Neural crest cell (in vitro differentiated cells): ENCODE results near the gene AKT3. TPM values are rescaled to one million over a fixed set of nuclear protein-coding genes. Genes with fewer than 3 reads are reported as not detected.
"Not testable (repeated sequence)": the region's sequence is repeated elsewhere in the genome, so short reads cannot be mapped to it uniquely, and the experiment has no call there.

Experiments used
- DNase-seq: peaks from one replicate; pipeline ENCODE4 v3.0.0; 2021; ENCODE audit warnings: low read depth, mixed read lengths, low spot score
- H3K27ac Mint-ChIP-seq: one replicate; pipeline ENCODE4 v1.8.0; 2021; ENCODE audit warnings: mild to moderate bottlenecking, mixed read lengths; ENCODE audit not compliant: unreplicated experiment
- H3K27me3 Mint-ChIP-seq: 2 replicates; pipeline ENCODE4 v1.8.0; 2021; ENCODE audit warnings: low read depth, mild to moderate bottlenecking, mixed read lengths
- H3K36me3 Mint-ChIP-seq: 2 replicates; pipeline ENCODE4 v1.8.0; 2021; ENCODE audit warnings: low read depth, mild to moderate bottlenecking, mixed read lengths
- H3K4me1 Mint-ChIP-seq: 2 replicates; pipeline ENCODE4 v1.8.0; 2021; ENCODE audit warnings: mixed read lengths
- H3K4me3 Mint-ChIP-seq: one replicate; pipeline ENCODE4 v1.8.0; 2021; ENCODE audit warnings: mild to moderate bottlenecking, mixed read lengths
- H3K9me3 Mint-ChIP-seq: 2 replicates; pipeline ENCODE4 v1.8.0; 2021; ENCODE audit warnings: mixed read lengths
- total RNA-seq: library from RNA; stranded (reverse); gene quantifications from 2 replicates; pipeline ENCODE4 v1.2.1, GENCODE V29; 2021
- TF ChIP-seq, protein P1 (sequence below): fragments of 200-600 bp; sonication (generic); conservative IDR thresholded peaks from 2 replicates; pipeline ENCODE4 v1.5.0; 2021; ENCODE audit warnings: antibody characterized with exemption, mild to moderate bottlenecking

The AKT3 gene
- total RNA-seq, 1 donor from 2014 or later: 38.2 TPM

DNA sequence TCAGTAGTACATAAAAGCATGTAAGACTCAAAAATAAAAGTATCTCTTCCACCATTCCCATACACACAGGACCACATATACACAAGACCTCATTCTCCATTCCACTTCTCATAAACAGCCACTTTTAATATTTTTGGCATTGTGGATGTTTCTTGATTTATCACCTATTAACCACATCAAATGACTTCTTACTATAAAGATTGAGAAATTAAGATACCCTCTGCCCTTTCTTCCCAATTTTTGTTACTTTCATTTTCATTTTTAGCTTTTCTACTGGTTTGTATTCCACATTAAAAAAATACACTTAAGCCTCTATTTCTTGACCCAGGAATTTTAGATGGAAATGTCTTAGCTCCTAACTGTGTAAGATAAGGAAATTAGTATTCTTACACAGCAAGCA is 22.8 kb downstream of the AKT3 start:
- Mint-ChIP-seq H3K4me3 (no peak overlapping the region), H3K27ac (no peak overlapping the region), H3K27me3 (no peaks in the 10 kb centered on the region), H3K36me3 (peaks cover 30% of the 10 kb centered on the region), H3K9me3 (peaks cover 8% of the 10 kb centered on the region), H3K4me1 (peaks cover 4% of the 10 kb centered on the region)
- TF ChIP-seq, protein P1, sequence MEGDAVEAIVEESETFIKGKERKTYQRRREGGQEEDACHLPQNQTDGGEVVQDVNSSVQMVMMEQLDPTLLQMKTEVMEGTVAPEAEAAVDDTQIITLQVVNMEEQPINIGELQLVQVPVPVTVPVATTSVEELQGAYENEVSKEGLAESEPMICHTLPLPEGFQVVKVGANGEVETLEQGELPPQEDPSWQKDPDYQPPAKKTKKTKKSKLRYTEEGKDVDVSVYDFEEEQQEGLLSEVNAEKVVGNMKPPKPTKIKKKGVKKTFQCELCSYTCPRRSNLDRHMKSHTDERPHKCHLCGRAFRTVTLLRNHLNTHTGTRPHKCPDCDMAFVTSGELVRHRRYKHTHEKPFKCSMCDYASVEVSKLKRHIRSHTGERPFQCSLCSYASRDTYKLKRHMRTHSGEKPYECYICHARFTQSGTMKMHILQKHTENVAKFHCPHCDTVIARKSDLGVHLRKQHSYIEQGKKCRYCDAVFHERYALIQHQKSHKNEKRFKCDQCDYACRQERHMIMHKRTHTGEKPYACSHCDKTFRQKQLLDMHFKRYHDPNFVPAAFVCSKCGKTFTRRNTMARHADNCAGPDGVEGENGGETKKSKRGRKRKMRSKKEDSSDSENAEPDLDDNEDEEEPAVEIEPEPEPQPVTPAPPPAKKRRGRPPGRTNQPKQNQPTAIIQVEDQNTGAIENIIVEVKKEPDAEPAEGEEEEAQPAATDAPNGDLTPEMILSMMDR: no peak
- DNase-seq: no peak

DNA sequence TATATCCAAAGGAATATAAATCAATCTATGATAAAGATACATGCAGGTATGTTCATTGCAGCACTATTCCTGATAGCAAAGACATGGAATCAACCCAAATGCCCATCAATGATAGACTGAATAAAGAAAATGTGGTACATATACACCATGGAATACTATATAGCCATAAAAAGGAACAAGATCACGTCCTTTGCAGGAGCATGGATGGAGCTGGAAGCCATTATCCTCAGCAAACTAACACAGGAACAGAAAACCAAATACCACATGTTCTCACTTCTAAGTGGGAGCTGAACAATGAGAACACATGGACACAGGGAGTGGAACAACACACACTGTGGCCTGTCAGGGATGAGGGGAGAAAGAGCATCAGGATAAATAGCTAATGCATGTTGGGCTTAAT is 25.1 kb downstream of the AKT3 start:
- H3K27me3 Mint-ChIP-seq, H3K27ac Mint-ChIP-seq, H3K4me1 Mint-ChIP-seq, DNase-seq, H3K4me3 Mint-ChIP-seq: not testable (repeated sequence)
- H3K36me3 Mint-ChIP-seq: peaks cover 50% of the 10 kb centered on the region
- peaks cover 26% of the 10 kb centered on the region for H3K9me3 Mint-ChIP-seq

DNA sequence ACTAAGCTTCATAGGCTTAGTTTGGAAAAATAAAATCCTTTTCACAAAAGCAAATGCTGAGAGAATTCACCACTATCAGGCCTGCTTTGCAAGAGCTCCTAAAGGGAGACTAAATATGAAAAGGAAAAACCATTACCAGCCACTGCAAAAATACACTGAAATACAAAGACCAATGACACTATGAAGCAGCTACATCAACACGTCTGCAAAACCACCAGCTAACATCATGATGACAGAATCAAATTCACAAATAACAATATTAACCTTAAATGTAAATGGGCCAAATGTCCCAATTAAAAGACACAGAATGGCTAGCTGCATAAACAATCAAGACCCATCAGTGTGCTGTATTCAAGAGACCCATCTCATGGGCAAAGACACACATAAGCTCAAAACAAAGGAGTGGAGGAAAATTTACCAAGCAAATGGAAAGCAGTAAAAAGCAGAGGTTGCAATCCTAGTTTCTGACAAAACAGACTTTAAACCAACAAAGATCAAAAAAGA is 28.8 kb downstream of the AKT3 start:
- H3K4me1 Mint-ChIP-seq: peaks cover 4% of the 10 kb centered on the region
- DNase-seq: no peak
- peaks cover 28% of the 10 kb centered on the region for H3K9me3 Mint-ChIP-seq
- no peak overlapping the region for H3K4me3 Mint-ChIP-seq
- TF ChIP-seq, protein P1: no peak
- no peak overlapping the region for H3K27ac Mint-ChIP-seq
- peaks cover 57% of the 10 kb centered on the region for H3K36me3 Mint-ChIP-seq
- H3K27me3 Mint-ChIP-seq: no peaks in the 10 kb centered on the region

DNA sequence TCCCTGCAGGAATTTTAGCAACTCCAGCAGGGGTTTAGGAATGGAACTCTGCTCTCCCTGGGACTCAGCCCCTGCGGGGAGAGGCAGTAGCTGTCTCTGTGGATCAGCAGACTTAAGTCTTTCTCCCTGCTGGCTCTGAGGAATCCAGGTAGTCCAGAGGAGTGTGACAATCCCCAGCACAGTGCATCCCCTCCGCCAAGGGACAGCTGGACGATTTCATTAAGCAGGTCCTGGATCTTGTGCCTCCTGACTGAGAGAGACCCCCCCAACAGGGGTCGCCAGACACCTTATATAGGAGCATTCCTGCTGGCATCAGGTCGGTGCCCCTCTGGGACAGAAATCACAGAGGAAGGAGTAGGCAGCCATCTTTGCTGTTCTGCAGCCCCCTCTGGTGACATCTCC is 30.6 kb downstream of the AKT3 start:
- no peak overlapping the region for H3K27ac Mint-ChIP-seq
- H3K27me3 Mint-ChIP-seq: no peaks in the 10 kb centered on the region
- TF ChIP-seq, protein P1: no peak
- DNase-seq: no peak
- H3K36me3 Mint-ChIP-seq: peaks cover 61% of the 10 kb centered on the region
- H3K4me1 Mint-ChIP-seq: peaks cover 4% of the 10 kb centered on the region
- H3K4me3 Mint-ChIP-seq: no peak overlapping the region
- H3K9me3 Mint-ChIP-seq: peaks cover 32% of the 10 kb centered on the region

DNA sequence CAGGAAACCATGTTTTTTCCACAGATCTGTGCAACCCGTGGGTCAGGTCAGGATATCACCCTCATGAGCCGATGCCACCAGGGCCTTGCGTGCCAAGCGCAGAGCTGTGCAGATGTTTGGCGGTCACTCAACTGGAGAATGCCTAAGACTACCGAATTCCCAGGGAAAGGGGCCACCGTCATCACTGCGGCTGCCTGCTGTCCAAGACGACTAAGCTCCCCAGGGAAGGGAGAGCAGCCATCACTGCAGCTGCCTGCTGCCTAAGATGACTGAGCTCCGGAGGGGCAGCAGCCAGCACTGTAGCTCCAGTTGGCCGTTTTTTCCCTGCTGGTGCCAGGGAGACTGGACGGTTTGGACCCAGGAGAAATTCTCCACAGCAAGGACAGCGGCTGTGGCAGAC is 31.1 kb downstream of the AKT3 start:
- H3K4me1 Mint-ChIP-seq: peaks cover 4% of the 10 kb centered on the region
- no peaks in the 10 kb centered on the region for H3K27me3 Mint-ChIP-seq
- peaks cover 58% of the 10 kb centered on the region for H3K36me3 Mint-ChIP-seq
- H3K27ac Mint-ChIP-seq: no peak overlapping the region
- H3K4me3 Mint-ChIP-seq: no peak overlapping the region
- no peak for DNase-seq
- H3K9me3 Mint-ChIP-seq: peaks cover 33% of the 10 kb centered on the region
- TF ChIP-seq, protein P1: no peak

DNA sequence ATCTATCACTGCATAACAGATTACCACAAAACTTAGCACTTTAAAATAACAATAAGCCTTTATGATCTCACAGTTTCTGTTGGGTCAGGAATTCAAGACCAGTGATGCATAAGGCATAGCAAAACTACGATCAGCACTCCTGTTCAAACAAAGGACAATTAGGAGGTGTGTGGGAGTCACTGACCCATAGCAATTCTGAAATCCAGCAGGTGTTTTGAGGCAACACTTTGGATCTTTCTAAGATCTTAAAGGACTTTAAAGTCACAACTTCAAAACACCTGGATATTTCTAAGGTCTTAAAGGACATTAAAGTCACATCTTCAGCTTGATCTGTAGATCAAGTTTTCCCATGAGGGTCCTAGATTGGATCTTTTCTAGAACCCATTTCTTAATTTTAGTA is 35.3 kb downstream of the AKT3 start:
- DNase-seq: no peak

DNA sequence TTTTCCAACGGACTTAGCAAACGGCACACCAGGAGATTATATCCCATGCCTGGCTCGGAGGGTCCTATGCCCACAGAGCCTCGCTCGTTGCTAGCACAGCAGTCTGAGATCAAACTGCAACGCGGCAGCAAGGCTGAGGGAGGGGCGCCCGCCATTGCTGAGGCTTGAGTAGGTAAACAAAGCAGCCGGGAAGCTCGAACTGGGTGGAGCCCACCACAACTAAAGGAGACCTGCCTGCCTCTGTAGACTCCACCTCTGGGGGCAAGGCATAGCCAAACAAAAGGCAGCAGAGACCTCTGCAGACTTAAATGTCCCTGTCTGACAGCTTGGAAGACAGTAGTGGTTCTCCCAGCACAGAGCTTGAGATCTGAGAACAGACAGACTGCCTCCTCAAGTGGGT is 42.7 kb downstream of the AKT3 start:
- Mint-ChIP-seq H3K9me3 (peaks cover 12% of the 10 kb centered on the region), H3K36me3 (peaks cover 54% of the 10 kb centered on the region)
- H3K4me3 Mint-ChIP-seq, H3K4me1 Mint-ChIP-seq, H3K27me3 Mint-ChIP-seq, H3K27ac Mint-ChIP-seq, DNase-seq: not testable (repeated sequence)

More for the DNA sequence above, 35.3 kb downstream of the AKT3 start:
- Mint-ChIP-seq H3K27me3 (no peaks in the 10 kb centered on the region), H3K4me3 (no peak overlapping the region), H3K36me3 (peaks cover 37% of the 10 kb centered on the region), H3K4me1 (no peaks in the 10 kb centered on the region), H3K27ac (no peak overlapping the region), H3K9me3 (peaks cover 17% of the 10 kb centered on the region)
- TF ChIP-seq, protein P1: no peak
